ENCODE measurements around the gene NEK10. TPM values are rescaled to one million over a fixed set of nuclear protein-coding genes. Genes with fewer than 3 reads are reported as not detected.

NEK10 gene
- total RNA-seq, 2 experiments from 2014 or later: 0.29 to 0.58 TPM

- ChIA-PET POLR2A (no interaction called here), CTCF (interaction anchor here (1.2 kb wide), 1 partner anchor 18 kb away, joined by 5 read pairs; no protein-coding TSS in a partner anchor)
- intact Hi-C loops (cut with micrococcal nuclease): no loop called here
Observed at GRCh38 chr3:27376109-27376772, 7.1 kb upstream of the NEK10 start.

GRCh38 chr3:27366062-27366591 lies 3.1 kb downstream of the NEK10 start:
- Mint-ChIP-seq H3K27ac (no peak overlapping the region), H3K27me3 (no peaks in the 10 kb centered on the region), H3K4me3 (no peak overlapping the region), H3K9me3 (no peaks in the 10 kb centered on the region), H3K36me3 (ENCODE audit: low read depth) (no peaks in the 10 kb centered on the region), H3K4me1 (ENCODE audit: low read depth) (peaks cover 10% of the 10 kb centered on the region)
- DNase-seq: no peak
- intact Hi-C loops (cut with micrococcal nuclease): no loop called here
- POLR2A ChIA-PET: no interaction called here
- no peak for ATAC-seq
- no peak for TF ChIP-seq CTCF (IDR thresholded peaks at IDR 0.05)
- CTCF ChIA-PET: interaction anchor here (1.0 to 2.2 kb wide), 5 partner anchors 8 to 315 kb away, joined by 3 to 10 read pairs (median 3); no protein-coding TSS in a partner anchor

More at GRCh38 chr3:27376109-27376772, 7.1 kb upstream of the NEK10 start:
- no peaks in the 10 kb centered on the region for H3K27me3 Mint-ChIP-seq
- H3K27ac Mint-ChIP-seq: no peak overlapping the region
- DNase-seq (no peak), ATAC-seq (no peak)
- H3K4me3 Mint-ChIP-seq: no peak overlapping the region
- no peak for TF ChIP-seq CTCF (IDR thresholded peaks at IDR 0.05)
- H3K4me1 Mint-ChIP-seq (ENCODE audit: low read depth): no peaks in the 10 kb centered on the region
- no peaks in the 10 kb centered on the region for H3K9me3 Mint-ChIP-seq
- H3K36me3 Mint-ChIP-seq (ENCODE audit: low read depth): peaks cover 10% of the 10 kb centered on the region

- TF ChIP-seq CTCF (IDR thresholded peaks at IDR 0.05): no peak
- ATAC-seq (no peak), DNase-seq (no peak)
- Mint-ChIP-seq H3K27me3 (no peaks in the 10 kb centered on the region), H3K36me3 (ENCODE audit: low read depth) (no peaks in the 10 kb centered on the region), H3K4me3 (no peak overlapping the region), H3K4me1 (ENCODE audit: low read depth) (peaks cover 19% of the 10 kb centered on the region), H3K27ac (peak overlapping the region; percentile 18), H3K9me3 (no peaks in the 10 kb centered on the region)
- CTCF ChIA-PET: interaction anchor here (1.5 to 1.6 kb wide), 2 partner anchors 9 to 107 kb away, joined by 3 to 7 read pairs; partner anchors contain the start of gene NEK10
- POLR2A ChIA-PET: interaction anchor here (0.7 kb wide), 1 partner anchor 9 kb away, joined by 3 read pairs; the partner anchor contains the start of gene NEK10
- intact Hi-C loops (cut with micrococcal nuclease): no loop called here
Observed at GRCh38 chr3:27360113-27361078, 8.8 kb downstream of the NEK10 start.

- Mint-ChIP-seq H3K36me3 (ENCODE audit: low read depth) (no peaks in the 10 kb centered on the region), H3K4me1 (ENCODE audit: low read depth) (peaks cover 19% of the 10 kb centered on the region), H3K27me3 (no peaks in the 10 kb centered on the region), H3K9me3 (no peaks in the 10 kb centered on the region), H3K27ac (peak overlapping the region; percentile 32), H3K4me3 (no peak overlapping the region)
- no peak for ATAC-seq
- POLR2A ChIA-PET: interaction anchor here (0.7 kb wide), 1 partner anchor 52 kb away, joined by 3 read pairs; no protein-coding TSS in a partner anchor
- intact Hi-C loops (cut with micrococcal nuclease): loop anchor here (10.0 kb wide), 1 partner anchor 316 kb away; no protein-coding TSS in a partner anchor
- CTCF ChIA-PET: interaction anchor here (0.6 to 1.8 kb wide), 25 partner anchors 8 to 322 kb away, joined by 3 to 13 read pairs (median 4); partner anchors contain the start of genes NEK10 and SLC4A7
- no peak for TF ChIP-seq CTCF (IDR thresholded peaks at IDR 0.05)
- DNase-seq: no peak
Observed at GRCh38 chr3:27358372-27358771, 10.8 kb downstream of the NEK10 start.

All from activated CD8-positive, alpha-beta T cell treated with anti-CD3 and anti-CD28 coated beads for 36 hours (primary cell).